HG03354 (cell line): ENCODE measurements around the gene FAM241A.
"Not testable (repeated sequence)": the region's sequence is repeated elsewhere in the genome, so short reads cannot be mapped to it uniquely, and the experiment has no call there.

ENCODE experiments used
- ATAC-seq: cut with Tn5 transposase; IDR thresholded peaks from one replicate; pipeline ENCODE4 v1.9.1; 2021; ENCODE audit warnings: mild to moderate bottlenecking; ENCODE audit not compliant: unreplicated experiment, poor library complexity, severe bottlenecking

FAM241A gene

DNA sequence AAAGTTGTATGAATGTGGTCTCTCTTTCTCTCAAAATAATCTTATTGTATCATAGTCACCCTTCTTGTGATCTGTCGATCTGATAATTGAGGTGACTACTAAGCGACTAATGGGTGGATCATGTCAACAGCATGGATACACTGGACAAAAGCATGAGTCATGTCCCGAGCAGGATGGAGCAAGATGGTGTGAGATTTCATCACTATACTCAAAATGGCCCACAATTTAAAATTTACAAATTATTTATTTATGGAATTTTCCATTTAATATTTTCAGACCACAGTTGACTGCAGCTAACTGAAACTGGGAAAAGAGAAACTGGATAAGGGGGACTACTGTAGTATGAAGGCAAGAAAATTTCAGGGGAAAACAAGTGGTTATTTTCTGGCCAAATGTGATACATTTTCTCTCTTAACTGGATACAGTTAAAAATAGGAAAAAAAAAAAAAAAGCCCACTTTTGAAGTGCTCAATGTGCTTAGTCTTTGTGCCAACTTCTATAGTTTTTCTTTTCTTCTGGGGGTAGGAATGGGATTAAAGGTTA, 25.3 kb downstream of the FAM241A start:
- ATAC-seq, result no peak

DNA sequence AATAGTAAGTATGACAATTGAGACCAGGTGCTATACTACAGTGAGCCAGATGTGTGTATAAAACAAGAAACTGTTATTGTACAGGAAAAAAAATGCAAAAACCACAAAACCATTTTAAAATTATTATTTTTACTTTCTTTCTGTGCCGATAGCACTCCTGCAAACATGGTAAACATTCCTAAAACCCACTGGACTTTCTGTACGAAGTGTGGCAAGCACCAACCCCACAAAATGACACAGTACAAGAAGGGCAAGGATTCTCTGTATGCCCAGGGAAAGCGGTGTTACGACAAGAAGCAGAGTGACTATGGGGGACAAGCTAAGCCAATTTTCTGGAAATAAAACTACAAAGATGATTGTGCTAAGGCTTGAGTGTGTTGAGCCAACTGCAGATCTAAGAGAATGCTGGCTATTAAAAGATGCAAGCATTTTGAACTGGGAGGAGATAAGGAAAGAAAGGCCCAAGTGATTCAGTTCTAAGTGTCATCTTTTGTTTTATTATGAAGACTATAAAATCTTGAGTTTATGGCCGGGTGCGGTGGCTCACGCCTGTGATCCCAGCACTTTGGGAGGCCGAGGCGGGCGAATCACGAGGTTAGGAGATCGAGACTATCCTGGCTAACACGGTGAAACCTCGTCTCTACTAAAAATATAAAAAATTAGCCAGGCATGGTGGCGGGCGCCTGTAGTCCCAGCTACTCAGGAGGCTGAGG, 26.0 kb downstream of the FAM241A start:
- ATAC-seq, result not testable (repeated sequence)

- ATAC-seq, result peak; percentile 84
Observed at GRCh38 chr4:112172180-112172579, 26.9 kb downstream of the FAM241A start.

GRCh38 chr4:112173593-112174558, 28.6 kb downstream of the FAM241A start:
- no peak for ATAC-seq

DNA sequence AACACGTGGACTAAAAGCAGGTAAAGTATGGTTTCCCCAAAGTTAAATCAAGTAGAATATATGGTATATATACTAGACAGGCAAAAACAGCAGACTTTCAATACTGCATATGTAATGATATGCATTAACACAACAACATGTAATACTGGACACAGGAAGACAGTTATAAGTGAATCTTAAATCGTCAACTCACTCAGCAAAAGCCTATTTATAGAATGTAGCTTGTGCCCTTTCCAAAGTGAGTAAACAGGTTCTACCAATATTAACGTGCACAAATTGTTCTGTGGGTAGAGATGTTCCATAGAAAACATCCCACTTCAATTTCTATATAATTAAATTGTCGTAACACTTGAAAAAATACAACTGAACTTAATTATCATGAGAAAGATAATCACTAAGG, 30.6 kb downstream of the FAM241A start:
- ATAC-seq, result no peak

DNA sequence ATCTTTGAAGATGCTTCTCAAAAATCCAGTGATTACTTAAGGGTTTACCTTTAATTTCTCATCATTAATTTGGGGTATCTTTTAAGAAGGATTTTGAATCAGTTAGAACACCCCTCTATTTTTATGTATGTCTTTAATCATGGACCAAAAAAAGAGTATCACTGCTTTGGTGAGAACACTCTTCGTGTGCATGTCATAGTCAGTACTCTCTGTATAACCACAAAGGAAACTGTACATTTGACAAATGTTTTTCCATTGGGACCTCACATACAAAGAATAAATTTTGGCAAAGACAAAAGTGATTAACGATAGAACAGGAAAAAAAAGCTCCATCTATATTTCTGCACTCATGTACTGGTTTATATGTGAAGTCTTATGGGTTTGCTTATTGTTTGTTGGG, 31.3 kb downstream of the FAM241A start:
- no peak for ATAC-seq

DNA sequence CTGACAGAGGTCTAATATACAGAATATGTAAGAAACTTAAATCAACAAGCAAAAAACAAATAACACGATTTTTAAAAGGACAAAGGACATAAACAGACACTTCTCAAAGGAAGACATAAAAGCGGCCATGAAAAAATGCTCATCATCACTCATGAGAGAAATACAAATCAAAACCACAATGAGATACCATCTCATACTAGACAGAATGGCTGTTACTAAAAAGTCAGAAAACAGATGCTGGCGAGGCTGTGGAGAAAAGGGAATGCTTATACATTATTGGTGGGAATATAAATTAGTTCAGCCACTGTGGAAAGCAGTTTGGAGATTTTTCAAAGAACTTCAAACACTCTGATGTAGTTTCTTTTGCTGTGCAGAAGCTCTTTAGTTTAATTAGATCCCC, 33.5 kb downstream of the FAM241A start:
- ATAC-seq, result not testable (repeated sequence)

DNA sequence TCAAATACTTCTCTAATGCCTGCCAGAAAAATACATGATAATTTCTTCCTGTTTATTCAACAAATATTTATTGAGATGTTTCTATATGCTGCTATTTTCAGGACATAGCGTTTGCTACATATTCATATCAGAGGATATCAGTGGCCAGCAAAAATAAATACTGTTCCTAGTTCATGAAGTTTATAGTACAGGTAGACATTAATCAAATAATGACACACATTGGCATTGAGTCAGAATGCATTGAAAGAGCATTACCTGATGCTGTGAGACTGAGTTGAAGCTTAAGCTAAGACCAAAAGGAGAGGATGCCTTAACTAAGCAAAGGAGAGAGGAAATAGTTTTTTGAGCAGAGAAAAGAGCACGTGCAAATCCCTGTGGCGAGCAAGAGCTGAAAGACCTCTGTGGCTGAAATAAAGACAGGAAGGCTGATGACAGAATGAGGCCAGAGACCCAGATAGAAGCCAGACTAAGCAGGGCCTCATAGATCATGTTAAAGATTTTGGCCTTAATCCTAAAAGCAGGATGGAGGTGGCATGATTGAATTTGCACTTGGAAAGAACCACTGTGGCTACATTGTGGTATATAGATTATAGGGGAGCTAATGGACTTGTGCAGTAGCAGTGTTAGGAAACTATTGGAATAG, 36.2 kb downstream of the FAM241A start:
- no peak for ATAC-seq

GRCh38 chr4:112182604-112183003, 37.4 kb downstream of the FAM241A start:
- ATAC-seq, result no peak

GRCh38 chr4:112183252-112183651, 38.0 kb downstream of the FAM241A start:
- ATAC-seq, result no peak

DNA sequence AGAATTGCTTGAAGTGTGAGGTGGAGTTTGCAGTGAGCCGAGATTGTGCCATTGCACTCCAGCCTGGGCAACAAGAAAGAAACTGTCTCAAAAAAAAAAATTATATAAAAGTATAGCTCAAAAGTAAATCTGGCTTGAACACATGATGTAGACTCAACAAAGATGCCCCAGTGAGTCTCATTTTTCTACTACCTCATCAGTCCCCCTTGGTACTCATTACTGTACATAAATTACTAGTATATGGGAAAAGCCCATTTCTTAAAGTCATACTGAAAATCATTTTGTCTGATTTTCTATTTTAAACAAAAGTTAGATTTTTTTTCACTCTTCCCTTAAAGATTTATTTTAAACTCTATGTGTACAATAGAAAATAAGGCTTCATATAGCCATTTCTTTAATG, 39.2 kb downstream of the FAM241A start:
- ATAC-seq, result no peak

- peak; percentile 64 for ATAC-seq
Observed at GRCh38 chr4:112185334-112185733, 40.1 kb downstream of the FAM241A start.

GRCh38 chr4:112185740-112186670, 40.8 kb downstream of the FAM241A start:
- no peak for ATAC-seq

GRCh38 chr4:112189754-112190153, 44.5 kb downstream of the FAM241A start:
- ATAC-seq, result no peak

- no peak for ATAC-seq
Observed at GRCh38 chr4:112190684-112191083, 45.4 kb downstream of the FAM241A start.

GRCh38 chr4:112196461-112196860, 51.2 kb downstream of the FAM241A start:
- ATAC-seq, result no peak

GRCh38 chr4:112199041-112199440, 53.8 kb downstream of the FAM241A start:
- ATAC-seq, result no peak

DNA sequence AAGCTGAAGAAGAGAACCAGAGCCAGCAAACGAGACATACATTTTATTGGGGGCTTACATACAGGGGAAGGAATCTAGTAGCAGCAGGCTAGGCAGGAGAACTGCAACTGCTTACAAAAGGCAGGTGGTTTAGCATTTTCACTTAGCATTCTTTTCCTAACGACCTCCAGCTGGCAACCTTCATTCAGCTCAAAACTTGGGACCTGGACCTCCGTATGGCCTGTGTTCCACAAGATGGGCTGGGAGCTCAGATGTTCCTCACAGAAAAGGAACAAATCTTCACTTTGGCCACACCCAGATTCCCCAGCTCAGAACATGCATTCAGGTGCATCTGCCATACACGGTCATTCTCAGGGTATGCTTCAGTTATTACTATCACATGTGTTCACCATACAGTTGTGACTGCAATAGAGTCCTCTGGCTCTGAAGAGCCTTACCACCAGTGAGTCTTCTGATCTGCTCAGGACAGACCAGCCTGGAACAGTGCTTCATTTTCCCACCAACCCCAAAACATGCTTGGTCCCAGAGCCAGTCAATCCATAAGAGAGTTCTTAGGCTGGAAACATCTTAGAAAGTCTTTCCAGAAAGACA, 56.8 kb downstream of the FAM241A start:
- ATAC-seq, result peak; percentile 50

GRCh38 chr4:112203593-112203992, 58.3 kb downstream of the FAM241A start:
- no peak for ATAC-seq
